Lower lobe of right lung (tissue), 2 donors: ENCODE measurements around the gene ZNF804A. TPM values are rescaled to one million over a fixed set of nuclear protein-coding genes. Genes with fewer than 3 reads are reported as not detected.

Source experiments
- ATAC-seq, 2 donors: fragments of 200-7000 bp; cut with Tn5 transposase; one replicate each; pipeline ENCODE4 v1.9.1; 2020 to 2022; ENCODE audit warnings: mild to moderate bottlenecking in 2 of 2, moderate library complexity in 2 of 2
- DNase-seq: peaks from one replicate; pipeline ENCODE4 v3.0.0-alpha.2; 2020
- H3K27ac ChIP-seq: fragments of 200-600 bp; one replicate; pipeline ENCODE4 v1.8.0; 2022
- H3K27me3 ChIP-seq: fragments of 200-600 bp; one replicate; pipeline ENCODE4 v1.8.0; 2022; ENCODE audit warnings: low read depth
- H3K36me3 ChIP-seq: fragments of 200-600 bp; one replicate; pipeline ENCODE4 v1.8.0; 2022; ENCODE audit warnings: mild to moderate bottlenecking
- H3K4me1 ChIP-seq: fragments of 200-600 bp; one replicate; pipeline ENCODE4 v1.8.0; 2022
- H3K4me3 ChIP-seq: fragments of 200-600 bp; one replicate; pipeline ENCODE4 v1.8.0; 2022; ENCODE audit warnings: mild to moderate bottlenecking
- H3K9me3 ChIP-seq: fragments of 200-600 bp; one replicate; pipeline ENCODE4 v1.8.0; 2022
- CTCF ChIP-seq: fragments of 200-600 bp; IDR thresholded peaks from one replicate; pipeline ENCODE4 v1.8.0; 2022; ENCODE audit warnings: antibody characterized with exemption, mild to moderate bottlenecking
- intact Hi-C: fragments of 100-400 bp; cut with DNase I; formaldehyde crosslinking; loops from one replicate; pipeline ENCODE4 v1.11.0; 2022
- total RNA-seq: library from RNA; stranded (reverse); fragmentation: NEBNext Ultra II Directional; extraction: Animal tissue kit (Norgen Biotek cat#: 25700); gene quantifications from one replicate; pipeline ENCODE4 v1.2.1, GENCODE V29; 2021
- donor health status: DM: no; HTN: yes; CAD: no; lungs with severe emphysema.

ZNF804A gene
- total RNA-seq, 1 donor from 2014 or later, result 1.3 TPM

- DNase-seq, result no peak
- Histone ChIP-seq H3K4me1 (no peaks in the 10 kb centered on the region), H3K9me3 (no peaks in the 10 kb centered on the region), H3K27ac (no peak overlapping the region), H3K27me3 (no peaks in the 10 kb centered on the region), H3K36me3 (no peaks in the 10 kb centered on the region), H3K4me3 (no peak overlapping the region)
- intact Hi-C loops, result no loop called here
- no peak for TF ChIP-seq CTCF
- ATAC-seq, result no peak
Observed at GRCh38 chr2:184566716-184567115, 31.6 kb upstream of the ZNF804A start.

GRCh38 chr2:184577056-184577455, 21.3 kb upstream of the ZNF804A start:
- Histone ChIP-seq H3K36me3 (no peaks in the 10 kb centered on the region), H3K4me1 (no peaks in the 10 kb centered on the region), H3K27ac (no peak overlapping the region), H3K9me3 (no peaks in the 10 kb centered on the region), H3K27me3 (no peaks in the 10 kb centered on the region), H3K4me3 (no peak overlapping the region)
- TF ChIP-seq CTCF, result no peak
- intact Hi-C loops, result no loop called here
- DNase-seq, result no peak
- no peak for ATAC-seq

- ATAC-seq, result peak in 1 of 2 donors; percentile 32
- Histone ChIP-seq H3K9me3 (no peaks in the 10 kb centered on the region), H3K4me3 (no peak overlapping the region), H3K4me1 (no peaks in the 10 kb centered on the region), H3K27ac (no peak overlapping the region), H3K36me3 (no peaks in the 10 kb centered on the region), H3K27me3 (no peaks in the 10 kb centered on the region)
- no peak for DNase-seq
- no peak for TF ChIP-seq CTCF
- intact Hi-C loops, result no loop called here
Observed at GRCh38 chr2:184577743-184578142, 20.6 kb upstream of the ZNF804A start.

GRCh38 chr2:184579226-184579625, 19.1 kb upstream of the ZNF804A start:
- no peaks in the 10 kb centered on the region for H3K27me3 ChIP-seq
- no peak for ATAC-seq
- DNase-seq, result no peak
- no peak for TF ChIP-seq CTCF
- intact Hi-C loops, result no loop called here
- H3K27ac ChIP-seq, result no peak overlapping the region
- H3K9me3 ChIP-seq, result no peaks in the 10 kb centered on the region
- no peaks in the 10 kb centered on the region for H3K4me1 ChIP-seq
- no peaks in the 10 kb centered on the region for H3K36me3 ChIP-seq
- no peak overlapping the region for H3K4me3 ChIP-seq

GRCh38 chr2:184581391-184581790, 16.9 kb upstream of the ZNF804A start:
- intact Hi-C loops, result no loop called here
- ATAC-seq (no peak), DNase-seq (no peak)
- H3K4me3 ChIP-seq, result no peak overlapping the region
- no peak for TF ChIP-seq CTCF
- H3K4me1 ChIP-seq, result no peaks in the 10 kb centered on the region
- no peaks in the 10 kb centered on the region for H3K36me3 ChIP-seq
- no peaks in the 10 kb centered on the region for H3K27me3 ChIP-seq
- H3K9me3 ChIP-seq, result no peaks in the 10 kb centered on the region
- no peak overlapping the region for H3K27ac ChIP-seq

GRCh38 chr2:184589261-184589660, 9.1 kb upstream of the ZNF804A start:
- ATAC-seq (no peak), DNase-seq (no peak)
- H3K27me3 ChIP-seq, result no peaks in the 10 kb centered on the region
- H3K36me3 ChIP-seq, result no peaks in the 10 kb centered on the region
- no peak overlapping the region for H3K4me3 ChIP-seq
- H3K9me3 ChIP-seq, result no peaks in the 10 kb centered on the region
- intact Hi-C loops, result no loop called here
- no peaks in the 10 kb centered on the region for H3K4me1 ChIP-seq
- H3K27ac ChIP-seq, result no peak overlapping the region
- TF ChIP-seq CTCF, result no peak
